Central memory CD8-positive, alpha-beta T cell (primary cell): Measurements from ENCODE around the gene ZCCHC8.
A peak's percentile ranks its signal among the peaks of the same experiment; 100 is the strongest.

Source experiments
- ATAC-seq: fragments of 150-1000 bp; cut with Tn5 transposase; replicated peaks from 2 replicates; pipeline ENCODE4 v1.10.0; 2022; ENCODE audit warnings: mild to moderate bottlenecking, moderate FRiP score, moderate number of reproducible peaks; ENCODE audit not compliant: poor library complexity, severe bottlenecking; ENCODE audit errors: extremely low read depth
- DNase-seq, 2 donors: peaks; one replicate each; pipeline ENCODE4 v3.0.0; 2021; ENCODE audit warnings: low spot score in 2 of 2
- H3K27ac Mint-ChIP-seq: one replicate; pipeline ENCODE4 v1.8.0; 2022; ENCODE audit warnings: low read depth, mild to moderate bottlenecking, moderate library complexity, mixed read lengths
- H3K27me3 Mint-ChIP-seq: one replicate; pipeline ENCODE4 v1.8.0; 2022; ENCODE audit warnings: mixed read lengths
- H3K36me3 Mint-ChIP-seq: one replicate; pipeline ENCODE4 v1.8.0; 2022; ENCODE audit warnings: mild to moderate bottlenecking, moderate library complexity, mixed read lengths; ENCODE audit not compliant: insufficient read depth
- H3K4me1 Mint-ChIP-seq: one replicate; pipeline ENCODE4 v1.8.0; 2022; ENCODE audit warnings: mixed read lengths
- H3K4me3 Mint-ChIP-seq: one replicate; pipeline ENCODE4 v1.8.0; 2022; ENCODE audit warnings: mild to moderate bottlenecking, moderate library complexity, mixed read lengths
- H3K9me3 Mint-ChIP-seq: one replicate; pipeline ENCODE4 v1.8.0; 2022; ENCODE audit warnings: mixed read lengths

The ZCCHC8 gene

DNA sequence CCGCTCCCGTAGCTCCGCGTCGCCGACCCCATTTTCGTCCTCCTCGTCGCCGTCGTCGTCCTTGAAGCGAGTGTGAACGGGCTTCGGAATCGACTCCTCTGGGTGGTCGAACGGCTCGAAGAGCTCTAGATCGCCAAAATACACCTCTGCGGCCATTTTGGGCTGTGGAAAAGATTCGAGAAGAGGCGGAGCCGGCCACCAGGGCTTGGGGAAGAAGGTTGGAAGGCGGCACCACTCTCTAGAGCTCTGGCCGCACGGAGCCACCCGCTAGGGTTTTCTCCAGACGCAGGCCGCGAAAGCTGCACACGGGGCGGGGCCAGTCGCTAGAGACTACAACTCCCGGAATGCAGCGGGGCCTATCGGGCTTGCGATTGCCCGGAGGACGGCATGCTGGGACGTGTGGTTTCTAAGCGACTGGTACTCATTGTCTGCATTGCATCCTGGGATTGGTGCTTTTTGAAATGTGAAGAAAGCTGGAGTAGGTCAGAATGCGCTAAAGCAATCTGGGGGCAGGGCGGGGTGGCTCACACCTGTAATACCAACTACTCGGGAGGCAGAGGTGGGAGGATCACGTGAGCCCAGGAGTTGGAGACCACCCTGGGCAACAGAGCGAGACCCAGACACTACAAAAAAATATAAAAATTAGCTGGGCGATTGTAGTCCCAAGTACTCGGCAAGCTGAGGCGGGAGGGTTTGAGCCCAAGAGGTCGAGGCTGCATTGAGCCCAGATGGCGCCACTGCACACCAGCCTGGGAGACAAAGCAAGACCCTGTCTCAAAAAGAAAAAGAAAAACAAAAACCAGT, at the start of gene ZCCHC8:
Gene ZCCHC8, minus strand, starts transcription at position 248 of the 804 bp plus-strand sequence. Its CDS starts 92 bp downstream, at position 156.
- H3K27me3 Mint-ChIP-seq = no peaks in the 10 kb centered on the region
- peak; percentile 86 to 92 for DNase-seq
- no peaks in the 10 kb centered on the region for H3K9me3 Mint-ChIP-seq
- H3K27ac Mint-ChIP-seq = peak within 1 kb of the TSS; percentile 94
- peak within 1 kb of the TSS; percentile 95 for H3K4me3 Mint-ChIP-seq
- peaks cover 30% of the 10 kb centered on the region for H3K4me1 Mint-ChIP-seq
- peak; percentile 92 for ATAC-seq
- peaks cover 35% of the 10 kb centered on the region for H3K36me3 Mint-ChIP-seq

- H3K27ac Mint-ChIP-seq = no peak overlapping the region
- no peak overlapping the region for H3K4me3 Mint-ChIP-seq
- no peaks in the 10 kb centered on the region for H3K9me3 Mint-ChIP-seq
- H3K4me1 Mint-ChIP-seq = no peaks in the 10 kb centered on the region
- H3K27me3 Mint-ChIP-seq = no peaks in the 10 kb centered on the region
- ATAC-seq (no peak), DNase-seq (no peak)
- peaks cover 24% of the 10 kb centered on the region for H3K36me3 Mint-ChIP-seq
These were observed 46.6 kb upstream of the ZCCHC8 start for GRCh38 chr12:122547330-122547729.

GRCh38 chr12:122545855-122546254, 45.1 kb upstream of the ZCCHC8 start:
- H3K36me3 Mint-ChIP-seq = peaks cover 21% of the 10 kb centered on the region

DNA sequence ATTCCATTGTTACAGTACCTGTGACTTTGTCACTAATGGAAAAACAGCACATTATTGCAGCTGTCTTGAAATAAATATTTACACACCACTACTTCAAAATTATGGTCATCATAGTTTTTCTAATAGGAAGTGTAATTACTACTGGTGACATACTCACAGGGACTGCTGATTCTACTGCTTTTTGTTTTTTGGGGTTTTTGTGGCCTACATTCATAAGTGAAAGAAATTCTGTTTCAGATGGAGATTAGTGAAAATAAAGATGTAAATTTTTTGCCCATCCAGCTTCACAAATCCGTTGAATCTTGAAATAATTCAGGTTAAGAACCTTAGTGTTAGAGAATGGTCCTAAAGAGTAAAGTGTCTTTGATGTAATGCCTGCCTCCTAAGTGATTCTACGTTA, 43.8 kb upstream of the ZCCHC8 start:
- H3K27ac Mint-ChIP-seq = no peak overlapping the region
- no peak overlapping the region for H3K4me3 Mint-ChIP-seq
- H3K27me3 Mint-ChIP-seq = no peaks in the 10 kb centered on the region
- DNase-seq (no peak), ATAC-seq (no peak)
- H3K9me3 Mint-ChIP-seq = no peaks in the 10 kb centered on the region
- H3K36me3 Mint-ChIP-seq = peaks cover 23% of the 10 kb centered on the region
- H3K4me1 Mint-ChIP-seq = no peaks in the 10 kb centered on the region

More at GRCh38 chr12:122545855-122546254, 45.1 kb upstream of the ZCCHC8 start:
- ATAC-seq = no peak
- no peaks in the 10 kb centered on the region for H3K4me1 Mint-ChIP-seq
- no peaks in the 10 kb centered on the region for H3K27me3 Mint-ChIP-seq
- no peaks in the 10 kb centered on the region for H3K9me3 Mint-ChIP-seq
- DNase-seq = no peak
- H3K27ac Mint-ChIP-seq = no peak overlapping the region
- no peak overlapping the region for H3K4me3 Mint-ChIP-seq

- no peaks in the 10 kb centered on the region for H3K9me3 Mint-ChIP-seq
- no peaks in the 10 kb centered on the region for H3K27me3 Mint-ChIP-seq
- H3K27ac Mint-ChIP-seq = no peak overlapping the region
- ATAC-seq (no peak), DNase-seq (no peak)
- no peaks in the 10 kb centered on the region for H3K4me1 Mint-ChIP-seq
- no peak overlapping the region for H3K4me3 Mint-ChIP-seq
- H3K36me3 Mint-ChIP-seq = peaks cover 14% of the 10 kb centered on the region
These were observed 37.8 kb upstream of the ZCCHC8 start for GRCh38 chr12:122538496-122538895.

GRCh38 chr12:122537021-122537420, 36.3 kb upstream of the ZCCHC8 start:
- Mint-ChIP-seq H3K27ac (no peak overlapping the region), H3K9me3 (no peaks in the 10 kb centered on the region), H3K4me1 (no peaks in the 10 kb centered on the region), H3K27me3 (no peaks in the 10 kb centered on the region), H3K4me3 (no peak overlapping the region), H3K36me3 (peaks cover 11% of the 10 kb centered on the region)
- ATAC-seq = no peak
- no peak for DNase-seq

GRCh38 chr12:122533856-122534255, 33.1 kb upstream of the ZCCHC8 start:
- no peaks in the 10 kb centered on the region for H3K27me3 Mint-ChIP-seq
- no peak overlapping the region for H3K4me3 Mint-ChIP-seq

GRCh38 chr12:122528992-122529391, 28.3 kb upstream of the ZCCHC8 start:
- Mint-ChIP-seq H3K36me3 (peaks cover 19% of the 10 kb centered on the region), H3K9me3 (no peaks in the 10 kb centered on the region), H3K27ac (no peak overlapping the region), H3K4me1 (peaks cover 11% of the 10 kb centered on the region), H3K27me3 (no peaks in the 10 kb centered on the region), H3K4me3 (no peak overlapping the region)
- ATAC-seq = no peak
- DNase-seq = no peak

More at GRCh38 chr12:122533856-122534255, 33.1 kb upstream of the ZCCHC8 start:
- ATAC-seq = no peak
- Mint-ChIP-seq H3K36me3 (peaks cover 10% of the 10 kb centered on the region), H3K4me1 (no peaks in the 10 kb centered on the region), H3K27ac (no peak overlapping the region), H3K9me3 (no peaks in the 10 kb centered on the region)
- no peak for DNase-seq

GRCh38 chr12:122528582-122528981, 27.9 kb upstream of the ZCCHC8 start:
- ATAC-seq = no peak
- H3K4me3 Mint-ChIP-seq = no peak overlapping the region
- no peaks in the 10 kb centered on the region for H3K27me3 Mint-ChIP-seq
- peaks cover 15% of the 10 kb centered on the region for H3K4me1 Mint-ChIP-seq
- H3K36me3 Mint-ChIP-seq = peaks cover 22% of the 10 kb centered on the region
- H3K27ac Mint-ChIP-seq = no peak overlapping the region
- no peaks in the 10 kb centered on the region for H3K9me3 Mint-ChIP-seq
- no peak for DNase-seq

GRCh38 chr12:122527478-122527944, 26.8 kb upstream of the ZCCHC8 start:
- H3K36me3 Mint-ChIP-seq = peaks cover 25% of the 10 kb centered on the region
- DNase-seq (no peak), ATAC-seq (no peak)
- no peak overlapping the region for H3K27ac Mint-ChIP-seq
- peaks cover 25% of the 10 kb centered on the region for H3K4me1 Mint-ChIP-seq
- H3K9me3 Mint-ChIP-seq = no peaks in the 10 kb centered on the region
- H3K27me3 Mint-ChIP-seq = no peaks in the 10 kb centered on the region
- H3K4me3 Mint-ChIP-seq = no peak overlapping the region

GRCh38 chr12:122526683-122527477, 26.1 kb upstream of the ZCCHC8 start, which contains the start of the genes KNTC1 and RSRC2:
Gene KNTC1, plus strand, starts transcription at chr12:122527249. Its CDS starts 2,815 bp downstream, at chr12:122530064.
Gene RSRC2, minus strand, starts transcription at chr12:122526936. Its CDS starts 83 bp downstream, at chr12:122526853.
- peak; percentile 88 to 98 for DNase-seq
- Mint-ChIP-seq H3K4me1 (peaks cover 31% of the 10 kb centered on the region), H3K4me3 (no peak within 1 kb of the TSS), H3K27ac (no peak within 1 kb of the TSS), H3K27me3 (no peaks in the 10 kb centered on the region), H3K9me3 (no peaks in the 10 kb centered on the region), H3K36me3 (peaks cover 29% of the 10 kb centered on the region)
- ATAC-seq = peak; percentile 91

DNA sequence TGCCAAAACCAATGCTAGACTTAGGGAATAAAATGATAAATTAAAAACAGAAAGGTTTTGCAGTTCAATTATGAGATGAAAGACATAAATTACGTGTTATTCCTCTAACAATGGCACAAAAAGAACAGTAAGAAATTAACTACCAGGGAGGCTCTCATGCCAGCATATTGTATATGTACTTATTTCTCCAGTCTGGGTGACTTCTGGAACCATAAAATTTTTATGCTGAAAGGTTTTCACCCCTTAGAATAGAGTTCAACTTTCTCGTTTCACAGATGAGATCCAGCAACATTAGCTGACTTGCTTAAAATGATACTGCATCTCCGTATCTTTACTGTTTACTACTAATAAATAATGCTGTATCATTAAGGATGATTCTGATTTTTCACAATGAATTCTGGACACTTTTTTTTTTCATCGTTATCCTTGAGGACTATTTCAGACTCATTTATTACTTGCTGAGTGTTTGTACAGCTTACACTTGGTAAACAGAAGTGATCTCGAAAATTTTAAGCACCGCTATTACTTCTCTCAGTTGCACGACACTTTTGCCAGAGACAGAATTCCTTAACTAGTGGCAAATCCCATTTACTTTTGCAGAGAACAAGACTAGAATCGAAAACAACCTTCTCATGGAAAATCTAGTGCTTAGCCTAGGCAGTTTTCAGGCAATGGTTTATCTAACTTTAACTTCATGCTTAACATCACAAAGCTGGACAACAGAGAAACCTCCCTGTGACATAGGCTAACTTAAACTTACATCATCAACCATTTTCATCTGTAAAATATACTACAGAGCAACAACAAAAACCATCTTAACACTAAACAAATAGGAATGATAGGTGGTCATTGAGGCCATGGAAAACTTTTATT, 23.4 kb upstream of the ZCCHC8 start:
- no peak for ATAC-seq
- Mint-ChIP-seq H3K27me3 (no peaks in the 10 kb centered on the region), H3K9me3 (no peaks in the 10 kb centered on the region), H3K4me1 (peaks cover 50% of the 10 kb centered on the region), H3K27ac (peak overlapping the region; percentile 81), H3K36me3 (peaks cover 48% of the 10 kb centered on the region), H3K4me3 (no peak overlapping the region)
- no peak for DNase-seq
